SU-DHL-6 (cell line): ENCODE data around the gene MTMR3.
"Not testable (repeated sequence)": the region's sequence is repeated elsewhere in the genome, so short reads cannot be mapped to it uniquely, and the experiment has no call there.

Experiments
- H2AFZ ChIP-seq: fragments of 200-600 bp; sonication (generic); 2 replicates; pipeline ENCODE4 v1.6.1; 2014; ENCODE audit warnings: low read depth, mild to moderate bottlenecking, moderate library complexity, mixed read lengths, antibody characterized with exemption, low read length; ENCODE audit not compliant: severe bottlenecking
- H3F3A ChIP-seq: fragments of 200-600 bp; shearing (Covaris generic); 2 replicates; pipeline ENCODE4 v1.6.0; 2016; ENCODE audit warnings: antibody characterized with exemption, mild to moderate bottlenecking; ENCODE audit not compliant: insufficient read depth
- H3K27ac ChIP-seq: fragments of 200-600 bp; sonication (generic); 2 replicates; pipeline ENCODE4 v1.5.1; 2016; ENCODE audit warnings: low read depth, mild to moderate bottlenecking, low read length, moderate library complexity, mixed read lengths
- H3K27me3 ChIP-seq: fragments of 200-600 bp; sonication (generic), shearing (Covaris generic); 2 replicates; pipeline ENCODE4 v1.6.0; 2014; ENCODE audit warnings: mild to moderate bottlenecking, low read length
- H3K36me3 ChIP-seq: fragments of 200-600 bp; sonication (generic); 2 replicates; pipeline ENCODE4 v1.6.1; 2014; ENCODE audit warnings: mild to moderate bottlenecking, low read length, mixed read lengths
- H3K4me2 ChIP-seq: fragments of 300-600, 200-600 bp; shearing (Covaris generic), sonication (generic); 2 replicates; pipeline ENCODE4 v1.6.0; 2014; ENCODE audit warnings: low read length, low read depth, mild to moderate bottlenecking; ENCODE audit not compliant: poor library complexity, severe bottlenecking
- H3K4me3 ChIP-seq: fragments of 200-600 bp; sonication (generic); 2 replicates; pipeline ENCODE4 v1.5.1; 2014; ENCODE audit warnings: antibody characterized with exemption, low read length, mild to moderate bottlenecking, mixed read lengths; ENCODE audit not compliant: insufficient read depth, poor library complexity, severe bottlenecking
- H3K79me2 ChIP-seq: fragments of 200-600 bp; sonication (generic); 2 replicates; pipeline ENCODE4 v1.6.1; 2014; ENCODE audit warnings: mild to moderate bottlenecking, low read length, moderate library complexity; ENCODE audit not compliant: insufficient read depth
- H3K9ac ChIP-seq: fragments of 200-600 bp; sonication (generic); 2 replicates; pipeline ENCODE4 v1.7.0; 2014; ENCODE audit warnings: mild to moderate bottlenecking, low read length
- H3K9me2 ChIP-seq: fragments of 200-600 bp; sonication (generic); replicated peaks from 2 replicates; pipeline ENCODE4 v1.6.1; 2014; ENCODE audit warnings: low read length; ENCODE audit not compliant: insufficient read depth
- H3K9me3 ChIP-seq: fragments of 200-600 bp; sonication (generic); 2 replicates; pipeline ENCODE4 v1.6.1; 2014; ENCODE audit warnings: low read length, mixed read lengths; ENCODE audit not compliant: insufficient read depth
- H4K20me1 ChIP-seq: fragments of 200-600 bp; sonication (generic); 2 replicates; pipeline ENCODE4 v1.6.1; 2014; ENCODE audit warnings: low read depth, mild to moderate bottlenecking, antibody characterized with exemption, low read length, moderate library complexity, mixed read lengths
- EZH2phosphoT487 ChIP-seq: fragments of 200-600 bp; sonication (generic), shearing (Covaris generic); conservative IDR thresholded peaks from 2 replicates; pipeline ENCODE4 v1.6.1; 2018; ENCODE audit warnings: mild to moderate bottlenecking, antibody characterized with exemption, low read length, moderate library complexity, mixed read lengths
- TF ChIP-seq, protein P1 (sequence below): fragments of 200-600 bp; sonication (generic); IDR thresholded peaks from one replicate; pipeline ENCODE4 v1.5.1; 2017; ENCODE audit warnings: antibody characterized with exemption, mild to moderate bottlenecking, low read length, moderate library complexity; ENCODE audit not compliant: insufficient read depth, poor library complexity, severe bottlenecking

The MTMR3 gene

GRCh38 chr22:29860006-29860766 is 22.8 kb upstream of the MTMR3 start:
- Histone ChIP-seq H3K27me3 (no peaks in the 10 kb centered on the region), H3K9me3 (no peaks in the 10 kb centered on the region), H4K20me1 (no peaks in the 10 kb centered on the region), H3K9me2 (no peaks in the 10 kb centered on the region), H3K36me3 (no peaks in the 10 kb centered on the region), H3F3A (no peaks in the 10 kb centered on the region), H3K4me3 (no peak overlapping the region), H3K79me2 (no peaks in the 10 kb centered on the region), H3K4me2 (no peak overlapping the region), H3K9ac (no peak overlapping the region), H2AFZ (no peak overlapping the region), H3K27ac (no peak overlapping the region)
- no peak for TF ChIP-seq EZH2phosphoT487

DNA sequence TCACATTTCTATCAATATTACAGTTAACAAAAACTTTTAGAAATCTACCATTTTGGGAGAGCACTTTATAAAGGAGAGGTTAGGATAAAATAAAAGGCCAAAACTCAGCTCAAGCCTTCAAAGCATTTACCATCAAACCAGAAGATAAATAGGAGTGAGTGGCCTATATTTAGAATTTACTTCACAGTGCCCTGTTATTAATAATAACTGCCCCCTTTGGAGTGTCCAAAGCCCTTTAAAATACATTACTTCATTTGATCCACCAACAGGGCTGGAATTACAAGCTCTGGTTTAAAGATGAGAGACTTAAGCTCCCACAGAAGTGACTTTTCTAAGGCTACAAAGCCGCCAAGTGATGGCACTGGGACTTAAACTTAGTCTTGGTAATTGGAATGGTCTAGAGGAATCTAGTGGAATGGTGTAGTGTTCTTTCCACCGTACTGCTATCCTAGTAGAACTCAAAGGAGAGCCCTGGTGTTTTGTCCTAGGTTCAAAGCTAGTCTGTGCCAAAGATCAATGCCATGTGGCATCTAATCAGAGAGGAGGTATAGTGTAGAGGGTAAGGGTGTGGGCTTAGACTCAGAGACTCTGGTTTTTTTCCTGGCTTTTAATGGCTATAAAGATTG is 21.2 kb upstream of the MTMR3 start:
- H3K9me3 ChIP-seq: no peaks in the 10 kb centered on the region
- no peaks in the 10 kb centered on the region for H3F3A ChIP-seq
- H2AFZ ChIP-seq: no peak overlapping the region
- TF ChIP-seq, protein P1, sequence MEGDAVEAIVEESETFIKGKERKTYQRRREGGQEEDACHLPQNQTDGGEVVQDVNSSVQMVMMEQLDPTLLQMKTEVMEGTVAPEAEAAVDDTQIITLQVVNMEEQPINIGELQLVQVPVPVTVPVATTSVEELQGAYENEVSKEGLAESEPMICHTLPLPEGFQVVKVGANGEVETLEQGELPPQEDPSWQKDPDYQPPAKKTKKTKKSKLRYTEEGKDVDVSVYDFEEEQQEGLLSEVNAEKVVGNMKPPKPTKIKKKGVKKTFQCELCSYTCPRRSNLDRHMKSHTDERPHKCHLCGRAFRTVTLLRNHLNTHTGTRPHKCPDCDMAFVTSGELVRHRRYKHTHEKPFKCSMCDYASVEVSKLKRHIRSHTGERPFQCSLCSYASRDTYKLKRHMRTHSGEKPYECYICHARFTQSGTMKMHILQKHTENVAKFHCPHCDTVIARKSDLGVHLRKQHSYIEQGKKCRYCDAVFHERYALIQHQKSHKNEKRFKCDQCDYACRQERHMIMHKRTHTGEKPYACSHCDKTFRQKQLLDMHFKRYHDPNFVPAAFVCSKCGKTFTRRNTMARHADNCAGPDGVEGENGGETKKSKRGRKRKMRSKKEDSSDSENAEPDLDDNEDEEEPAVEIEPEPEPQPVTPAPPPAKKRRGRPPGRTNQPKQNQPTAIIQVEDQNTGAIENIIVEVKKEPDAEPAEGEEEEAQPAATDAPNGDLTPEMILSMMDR: no peak
- no peak for TF ChIP-seq EZH2phosphoT487
- H3K27me3 ChIP-seq: no peaks in the 10 kb centered on the region
- H3K4me2 ChIP-seq: no peak overlapping the region
- no peak overlapping the region for H3K27ac ChIP-seq
- no peaks in the 10 kb centered on the region for H4K20me1 ChIP-seq
- no peak overlapping the region for H3K4me3 ChIP-seq
- H3K9me2 ChIP-seq: no peaks in the 10 kb centered on the region
- H3K79me2 ChIP-seq: no peaks in the 10 kb centered on the region
- H3K36me3 ChIP-seq: no peaks in the 10 kb centered on the region
- no peak overlapping the region for H3K9ac ChIP-seq

GRCh38 chr22:29865572-29865971 is 17.4 kb upstream of the MTMR3 start:
- H3K27ac ChIP-seq, H3K9me2 ChIP-seq, H3K9ac ChIP-seq, H3K79me2 ChIP-seq, H3K4me2 ChIP-seq, H3K27me3 ChIP-seq, H2AFZ ChIP-seq, H3K36me3 ChIP-seq, H3K9me3 ChIP-seq, H3F3A ChIP-seq, H4K20me1 ChIP-seq, H3K4me3 ChIP-seq: not testable (repeated sequence)

GRCh38 chr22:29867260-29867659 is 15.7 kb upstream of the MTMR3 start:
- Histone ChIP-seq H3K9ac (no peak overlapping the region), H3K9me3 (no peaks in the 10 kb centered on the region), H3K9me2 (no peaks in the 10 kb centered on the region), H3K27ac (no peak overlapping the region), H4K20me1 (no peaks in the 10 kb centered on the region), H3F3A (no peaks in the 10 kb centered on the region), H2AFZ (no peak overlapping the region), H3K27me3 (no peaks in the 10 kb centered on the region), H3K4me2 (no peak overlapping the region), H3K4me3 (no peak overlapping the region), H3K79me2 (no peaks in the 10 kb centered on the region), H3K36me3 (no peaks in the 10 kb centered on the region)
- no peak for TF ChIP-seq EZH2phosphoT487
- TF ChIP-seq, protein P1: no peak
